Activated naive CD8-positive, alpha-beta T cell treated with anti-CD3 and anti-CD28 coated beads, Interleukin-2, amount 50 U/mL, for 16 hours (primary cell): Measurements from ENCODE around the gene MAP3K7.

Source experiments
- DNase-seq: peaks from one replicate; pipeline ENCODE4 v3.0.0-alpha.2; 2020; ENCODE audit warnings: low read depth, low spot score

Gene MAP3K7

DNA sequence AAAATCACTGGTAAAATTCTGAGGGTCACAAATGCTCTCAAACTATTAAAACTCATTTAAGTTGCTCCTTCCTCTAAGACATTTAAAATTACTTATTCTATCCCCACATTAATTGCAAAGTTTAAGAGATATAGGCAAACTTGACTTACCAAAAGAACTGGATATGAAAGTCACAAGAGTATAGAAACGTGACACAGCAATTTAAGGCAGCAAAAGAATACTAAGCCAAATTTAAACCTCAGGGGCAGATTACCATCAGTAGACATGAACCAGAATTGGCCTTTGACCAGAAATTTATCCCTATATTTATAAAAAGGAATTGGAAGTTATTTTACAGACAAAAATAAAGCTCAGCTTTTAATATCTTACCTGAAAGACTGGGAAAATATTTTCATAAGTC, 56.0 kb downstream of the MAP3K7 start:
- DNase-seq, result no peak

- no peak for DNase-seq
Measured at GRCh38 chr6:90525421-90525820, 61.5 kb downstream of the MAP3K7 start.

DNA sequence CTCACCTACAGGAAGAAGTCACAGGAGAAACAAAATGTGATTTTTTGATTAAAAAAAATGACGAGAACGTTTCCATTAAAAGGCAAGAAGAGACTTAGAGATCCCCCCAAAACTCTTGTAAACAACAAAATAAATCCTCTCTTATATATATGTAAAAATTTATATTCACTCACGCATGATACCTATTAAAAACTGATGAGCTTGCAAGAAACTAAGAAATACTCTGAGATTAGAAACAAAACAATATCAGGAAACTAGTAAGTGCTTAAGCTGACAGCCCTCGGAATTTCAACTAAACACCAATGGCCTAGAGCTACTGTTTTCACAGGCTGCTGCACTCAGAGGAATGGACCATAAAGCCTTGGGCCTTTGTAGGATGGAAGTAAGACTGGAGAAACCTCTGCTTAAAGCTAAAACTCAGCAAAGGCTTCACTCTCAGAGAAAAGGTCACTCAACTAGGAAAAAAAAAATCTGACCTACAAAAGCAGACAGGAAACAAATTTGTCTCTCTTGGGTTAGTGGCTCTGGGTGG, 63.0 kb downstream of the MAP3K7 start:
- no peak for DNase-seq

DNA sequence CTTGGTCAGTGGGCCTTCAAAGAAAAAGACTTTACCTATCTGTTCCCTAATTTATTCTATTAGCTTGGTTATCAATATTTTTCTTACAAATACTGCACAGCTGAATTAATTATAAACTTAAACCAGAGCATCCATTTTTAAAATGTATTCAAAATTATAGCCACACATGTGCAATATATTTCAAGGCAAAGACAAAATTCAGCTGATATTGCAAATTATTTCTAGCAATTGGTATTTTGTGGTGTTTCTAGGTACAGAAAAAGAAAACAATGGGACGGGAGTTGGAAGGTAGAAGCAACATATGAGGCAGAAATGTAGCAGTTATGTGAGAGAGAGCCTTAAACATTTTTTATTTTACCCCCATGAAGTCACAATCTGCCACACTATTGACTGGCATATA, 64.9 kb downstream of the MAP3K7 start:
- DNase-seq, result no peak

- no peak for DNase-seq
Measured at GRCh38 chr6:90516074-90516660, 70.7 kb downstream of the MAP3K7 start.

GRCh38 chr6:90514496-90514895, 72.4 kb downstream of the MAP3K7 start:
- no peak for DNase-seq

DNA sequence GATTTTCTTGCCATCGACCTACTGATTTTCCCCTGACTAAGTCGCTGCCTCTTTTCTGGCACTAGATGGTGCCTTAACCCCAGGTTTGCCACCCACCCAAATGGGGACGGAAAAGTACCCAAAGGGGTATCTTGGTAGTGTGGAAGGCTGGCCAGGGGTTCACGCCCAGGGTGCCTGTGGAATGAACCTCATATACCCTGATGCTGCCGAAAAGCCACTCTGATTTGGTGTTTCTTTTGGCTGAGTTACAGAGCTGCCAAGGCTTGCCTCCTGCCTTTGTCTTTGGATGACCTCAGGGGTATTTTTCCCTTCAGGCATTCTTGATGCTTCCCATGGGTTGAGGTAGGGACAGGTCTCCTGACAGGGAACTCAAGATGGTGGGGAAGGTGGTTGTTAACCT, 78.1 kb downstream of the MAP3K7 start:
- no peak for DNase-seq

DNA sequence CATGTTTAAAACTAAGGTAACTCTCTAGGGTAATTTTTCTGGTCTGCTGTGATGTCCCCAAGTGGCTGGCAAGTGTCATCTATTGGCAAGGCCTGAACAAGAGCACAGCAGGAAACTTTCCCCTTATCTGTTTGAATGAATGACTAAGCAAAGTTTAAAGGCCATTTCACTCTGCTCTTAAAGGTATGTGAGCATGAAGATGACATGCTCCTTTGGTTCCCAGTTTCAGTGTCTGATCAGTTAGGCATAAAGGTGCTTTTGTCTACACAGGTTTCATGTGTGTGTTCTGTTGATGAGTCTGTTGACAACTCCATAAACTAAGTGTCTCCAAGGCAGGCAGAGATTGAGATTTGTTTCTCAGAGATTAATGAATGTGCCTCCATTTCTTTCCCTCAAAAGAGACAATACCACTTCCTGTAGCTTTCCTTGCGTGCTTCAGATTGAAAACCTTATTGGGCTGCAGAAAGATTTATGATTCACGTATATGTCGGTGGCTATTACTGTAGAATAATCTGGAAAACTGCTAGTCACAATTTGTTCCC, 83.9 kb downstream of the MAP3K7 start:
- DNase-seq, result no peak

DNA sequence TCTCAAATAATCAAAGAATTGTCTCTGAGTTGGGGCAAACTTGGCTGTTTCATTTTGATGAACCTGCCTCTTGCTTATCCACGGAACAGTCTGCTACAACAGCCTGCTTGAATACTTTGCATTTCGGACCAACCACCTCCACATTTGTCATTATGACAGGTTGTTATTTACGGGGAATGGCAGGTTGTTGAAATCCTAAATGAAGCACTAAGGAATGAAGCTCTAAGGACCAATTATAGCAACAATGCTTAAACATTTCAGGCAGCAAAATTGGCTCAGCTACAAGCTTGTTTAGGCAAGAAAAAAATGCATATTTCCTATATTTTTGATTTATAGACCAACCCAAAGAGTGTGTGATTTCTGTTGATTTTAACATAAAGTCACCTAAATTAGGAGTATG, 84.5 kb downstream of the MAP3K7 start:
- DNase-seq, result no peak

GRCh38 chr6:90500458-90500857, 86.4 kb downstream of the MAP3K7 start:
- no peak for DNase-seq

DNA sequence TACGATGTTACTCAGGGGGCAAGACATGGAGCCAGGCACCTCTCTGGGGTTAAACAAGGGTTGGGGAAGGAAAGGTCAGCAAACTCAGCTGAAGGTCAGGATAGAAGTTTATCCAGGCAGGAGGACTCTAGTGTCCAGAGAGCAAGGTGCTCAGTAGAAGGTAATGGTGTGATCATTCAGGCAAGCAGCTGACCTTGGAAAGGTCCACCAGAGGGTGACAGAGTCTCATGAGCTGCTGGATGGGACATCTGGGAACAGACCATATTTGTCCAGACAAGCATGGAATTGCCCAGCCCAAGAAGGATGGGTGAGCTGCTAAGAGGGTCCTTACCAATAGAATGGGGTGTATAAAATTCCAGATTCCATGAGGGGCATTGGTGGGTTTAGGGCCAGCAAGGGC, 89.5 kb downstream of the MAP3K7 start:
- no peak for DNase-seq

DNA sequence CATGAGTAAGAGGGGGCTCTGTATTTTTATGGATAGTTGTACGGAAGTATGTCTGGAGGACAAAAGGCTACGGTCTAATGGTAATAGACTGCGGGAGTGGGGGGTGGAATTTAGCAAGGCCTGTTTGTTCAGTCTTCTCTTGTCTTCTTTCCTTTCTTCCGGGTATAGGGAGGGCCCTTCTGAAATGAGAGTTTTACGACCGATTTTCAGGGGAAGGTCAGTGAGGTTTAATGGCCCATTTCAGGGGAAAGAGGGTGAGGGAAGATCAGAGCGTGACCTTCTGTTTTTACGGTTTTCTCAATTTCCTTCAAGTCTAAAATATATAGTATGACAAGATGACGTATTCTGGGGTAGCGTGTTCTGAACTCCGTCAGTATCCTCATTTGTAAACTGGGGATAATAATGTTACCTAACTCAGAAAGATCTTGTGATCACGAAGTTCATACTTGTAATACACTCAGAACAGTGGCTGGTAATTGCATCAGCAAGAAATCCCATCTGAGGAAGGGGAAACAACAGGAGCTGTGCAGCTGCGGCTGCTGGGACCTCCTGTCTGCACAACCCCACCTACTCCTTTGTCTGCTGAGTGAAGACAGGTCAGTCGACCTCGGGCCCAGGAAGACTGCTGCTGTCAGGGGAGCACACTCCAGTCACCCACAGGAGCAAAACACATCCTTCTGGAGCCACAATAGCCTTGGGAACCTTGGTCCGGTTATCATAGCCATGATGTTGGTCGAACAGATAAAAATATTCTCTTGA, 90.4 kb downstream of the MAP3K7 start:
- no peak for DNase-seq

DNA sequence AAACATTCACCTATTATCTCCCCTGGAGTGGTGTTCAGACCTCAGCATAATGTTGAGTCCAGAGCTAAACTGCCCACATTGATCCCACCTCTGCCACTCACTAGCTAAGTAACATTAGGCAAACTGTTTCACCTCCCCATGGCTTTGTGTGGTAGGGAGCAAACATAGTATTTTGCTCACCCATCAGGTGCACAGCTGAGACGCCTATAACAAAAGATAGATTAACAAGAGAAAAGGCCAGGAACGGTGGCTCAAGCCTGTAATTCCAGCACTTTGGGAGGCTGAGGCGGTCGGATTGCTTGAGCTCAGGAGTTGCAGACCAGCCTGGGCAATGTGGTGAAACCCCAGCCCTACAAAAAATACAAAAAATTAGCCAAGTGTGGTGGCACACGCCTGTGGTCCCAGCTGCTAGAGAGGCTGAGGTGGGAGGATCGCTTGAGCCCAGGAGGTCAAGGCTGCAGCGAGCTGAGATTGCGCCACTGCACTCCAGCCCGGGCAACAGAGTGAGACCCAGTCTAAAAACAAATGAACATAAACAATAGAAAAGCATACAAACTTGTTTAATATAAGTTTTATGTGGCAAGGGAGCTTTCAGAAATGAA, 91.6 kb downstream of the MAP3K7 start:
- DNase-seq, result no peak

DNA sequence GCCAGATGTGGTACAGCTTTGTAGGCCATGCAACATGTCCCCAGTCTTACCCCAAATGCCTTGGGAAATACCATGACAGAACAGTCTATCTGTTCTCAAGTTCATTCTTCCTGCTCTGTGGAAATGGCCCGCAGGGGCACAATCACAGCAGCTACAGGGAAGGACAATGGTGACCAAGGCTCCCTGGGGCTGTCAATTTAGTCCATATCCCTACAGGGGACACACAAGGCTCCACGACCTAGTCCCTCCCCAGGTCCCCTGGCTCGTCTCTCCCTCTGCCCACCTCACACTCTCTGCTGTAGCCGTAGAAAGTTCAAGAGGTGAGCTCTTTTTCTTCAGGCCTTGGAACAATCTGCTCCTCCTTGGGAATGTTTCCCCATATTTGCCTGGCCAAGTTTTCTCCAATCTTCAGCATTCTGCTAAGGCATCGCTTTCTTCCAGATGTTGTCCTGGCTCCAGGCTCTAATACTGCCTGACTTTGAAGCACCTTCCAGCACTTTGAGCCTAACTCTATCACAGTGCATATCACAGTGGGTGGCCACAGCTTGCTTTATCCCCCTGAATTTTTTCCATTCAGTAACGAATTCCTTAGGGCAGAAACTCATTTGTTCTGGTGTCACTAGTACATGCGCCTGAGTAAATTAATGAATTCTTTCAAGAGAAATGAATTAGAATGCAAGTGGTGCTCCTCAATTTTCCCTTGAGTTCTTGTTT, 92.6 kb downstream of the MAP3K7 start:
- DNase-seq, result no peak

DNA sequence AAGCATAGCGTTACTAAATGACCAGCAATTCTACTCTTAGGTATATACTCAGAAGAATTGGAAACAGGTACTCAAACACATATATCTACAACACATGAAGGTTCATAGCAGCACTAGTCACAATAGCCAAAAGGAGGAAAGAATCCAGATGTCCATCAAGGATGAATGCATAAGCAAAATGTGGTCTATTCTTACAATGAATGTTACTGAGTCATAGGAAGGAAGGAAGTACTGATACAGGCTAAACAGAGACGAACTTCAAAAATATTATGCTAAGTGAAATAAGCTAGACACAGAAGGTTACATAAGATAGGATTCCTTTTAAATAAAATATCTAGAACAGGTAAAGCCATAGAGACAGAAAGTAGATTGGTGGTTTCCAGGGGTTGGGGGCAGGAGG, 93.5 kb downstream of the MAP3K7 start:
- DNase-seq, result no peak

DNA sequence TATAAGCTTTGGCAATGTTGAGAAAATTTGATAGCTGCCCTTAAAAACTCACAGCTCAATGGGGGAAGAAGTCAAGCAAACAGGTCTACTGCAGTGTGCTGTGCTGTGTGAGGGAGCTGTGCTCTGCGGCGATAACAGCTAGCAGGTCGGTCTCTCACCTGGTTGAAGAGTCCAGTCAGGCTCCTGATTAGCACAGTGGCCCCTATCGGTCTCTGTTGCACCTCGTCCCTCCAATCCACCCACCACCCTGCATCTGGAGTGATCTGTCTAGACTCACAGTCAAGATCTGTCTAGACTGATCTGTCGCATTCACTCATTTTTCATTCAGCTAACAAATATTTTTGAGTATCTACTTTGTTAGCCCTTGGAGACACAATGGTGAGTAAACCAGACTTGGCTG, 94.1 kb downstream of the MAP3K7 start:
- DNase-seq, result no peak

DNA sequence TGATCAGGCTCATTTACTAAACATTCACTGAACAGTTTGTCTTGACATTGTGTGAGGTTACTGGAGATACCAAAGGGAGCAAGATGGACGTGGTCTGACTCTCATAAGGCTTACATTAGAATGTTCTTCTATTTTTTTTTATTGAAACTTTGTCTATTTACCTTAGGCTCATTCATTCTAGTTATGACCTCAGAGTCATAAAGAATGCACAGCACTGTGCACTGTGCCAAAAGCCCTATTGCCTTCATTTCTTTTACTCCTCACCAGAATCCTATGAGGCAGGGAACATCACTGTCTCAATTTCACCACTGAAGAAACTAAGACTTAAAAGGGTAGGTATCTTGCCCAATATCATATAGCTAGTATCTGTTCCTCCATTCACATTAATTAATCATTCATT, 94.5 kb downstream of the MAP3K7 start:
- no peak for DNase-seq

DNA sequence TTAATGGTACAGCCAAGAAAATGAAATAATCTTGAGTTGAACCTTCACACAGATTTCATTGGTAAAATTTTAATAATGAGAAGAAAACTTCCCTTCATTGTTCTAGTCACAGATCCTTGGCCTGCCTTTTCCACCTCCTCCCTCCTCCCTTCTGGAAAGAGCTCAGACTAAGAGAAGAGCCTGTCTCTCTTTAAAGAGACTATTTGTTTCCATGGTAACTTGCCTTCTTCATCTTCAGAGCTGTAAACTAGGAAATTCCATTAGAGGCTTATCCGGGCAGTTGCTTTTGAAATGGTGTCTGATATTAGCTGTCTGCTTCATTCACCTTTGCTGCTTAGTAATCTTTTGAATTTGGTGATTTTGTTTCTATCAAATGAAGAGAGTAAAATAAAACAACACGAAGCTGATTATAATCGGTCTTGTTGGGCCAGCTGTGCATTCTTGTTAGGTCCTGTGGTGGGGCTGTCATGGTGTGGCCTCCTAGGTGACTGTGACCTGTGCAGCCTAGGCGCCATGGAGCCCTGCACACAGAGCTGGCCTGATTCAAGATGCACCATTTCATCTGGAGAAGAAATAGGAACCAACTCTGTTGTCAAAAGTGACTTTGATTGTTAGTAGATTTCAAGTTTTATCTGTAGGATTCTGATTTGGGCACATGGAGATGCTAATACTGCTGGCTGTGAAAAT, 96.7 kb downstream of the MAP3K7 start:
- no peak for DNase-seq

- DNase-seq, result no peak
Measured at GRCh38 chr6:90488816-90489215, 98.1 kb downstream of the MAP3K7 start.

GRCh38 chr6:90485635-90486277, 101.1 kb downstream of the MAP3K7 start:
- no peak for DNase-seq

GRCh38 chr6:90484903-90485302, 102.0 kb downstream of the MAP3K7 start:
- no peak for DNase-seq
